ENCODE results near the gene TRMT11. TPM values are rescaled to one million over a fixed set of nuclear protein-coding genes. Genes with fewer than 3 reads are reported as not detected.
A peak's percentile ranks its signal among the peaks of the same experiment; 100 is the strongest.

TRMT11 gene
- polyA plus RNA-seq (2012; ENCODE audit: low read depth, missing spikeins): 18.5 TPM

- TF ChIP-seq TAF1 (IDR thresholded peaks at IDR 0.05; ENCODE audit: low read depth, low read length) (peak; percentile 96), POLR2AphosphoS5 (IDR thresholded peaks at IDR 0.05; ENCODE audit: low read depth, low read length) (peak; percentile 93), POU2F2 (IDR thresholded peaks at IDR 0.05; ENCODE audit: low read depth, low read length) (peak; percentile 25; the same call in 1 of the 2 replicates), POLR2A (IDR thresholded peaks at IDR 0.05; ENCODE audit: low read depth, low read length) (peak; percentile 97), SPI1 (IDR thresholded peaks at IDR 0.05; ENCODE audit: low read depth, low read length) (peak; percentile 13; the same call in 1 of the 2 replicates), PAX5 (IDR thresholded peaks at IDR 0.05; ENCODE audit: insufficient read depth, low read length, severe bottlenecking) (no peak)
- DNase-seq (ENCODE audit: insufficient read length, low spot score) (peak; percentile 67), FAIRE-seq (peak; percentile 90)
These were observed at the start of gene TRMT11 for GRCh38 chr6:125986301-125987025. Gene TRMT11, plus strand, starts transcription at chr6:125986540. Its CDS starts 11 bp downstream, at chr6:125986551.

GRCh38 chr6:125939026-125939425 lies 47.3 kb upstream of the TRMT11 start:
- no peak for TF ChIP-seq POU2F2 (IDR thresholded peaks at IDR 0.05; ENCODE audit: low read depth, low read length)
- no peak for TF ChIP-seq SPI1 (IDR thresholded peaks at IDR 0.05; ENCODE audit: low read depth, low read length)
- no peak for TF ChIP-seq POLR2A (IDR thresholded peaks at IDR 0.05; ENCODE audit: low read depth, low read length)
- TF ChIP-seq PAX5 (IDR thresholded peaks at IDR 0.05; ENCODE audit: insufficient read depth, low read length, severe bottlenecking): no peak
- TF ChIP-seq TAF1 (IDR thresholded peaks at IDR 0.05; ENCODE audit: low read depth, low read length): no peak
- no peak for TF ChIP-seq POLR2AphosphoS5 (IDR thresholded peaks at IDR 0.05; ENCODE audit: low read depth, low read length)
- DNase-seq (ENCODE audit: insufficient read length, low spot score) (no peak), FAIRE-seq (no peak)

- TF ChIP-seq TAF1 (IDR thresholded peaks at IDR 0.05; ENCODE audit: low read depth, low read length) (no peak), POLR2AphosphoS5 (IDR thresholded peaks at IDR 0.05; ENCODE audit: low read depth, low read length) (no peak), POU2F2 (IDR thresholded peaks at IDR 0.05; ENCODE audit: low read depth, low read length) (no peak), POLR2A (IDR thresholded peaks at IDR 0.05; ENCODE audit: low read depth, low read length) (no peak), PAX5 (IDR thresholded peaks at IDR 0.05; ENCODE audit: insufficient read depth, low read length, severe bottlenecking) (no peak), SPI1 (IDR thresholded peaks at IDR 0.05; ENCODE audit: low read depth, low read length) (no peak)
- FAIRE-seq: no peak
- DNase-seq (ENCODE audit: insufficient read length, low spot score): no peak
These were observed 46.5 kb upstream of the TRMT11 start for GRCh38 chr6:125939791-125940190.

- no peak for DNase-seq (ENCODE audit: insufficient read length, low spot score)
- no peak for FAIRE-seq
- no peak for TF ChIP-seq SPI1 (IDR thresholded peaks at IDR 0.05; ENCODE audit: low read depth, low read length)
- no peak for TF ChIP-seq TAF1 (IDR thresholded peaks at IDR 0.05; ENCODE audit: low read depth, low read length)
- TF ChIP-seq PAX5 (IDR thresholded peaks at IDR 0.05; ENCODE audit: insufficient read depth, low read length, severe bottlenecking): no peak
- TF ChIP-seq POLR2AphosphoS5 (IDR thresholded peaks at IDR 0.05; ENCODE audit: low read depth, low read length): no peak
- TF ChIP-seq POLR2A (IDR thresholded peaks at IDR 0.05; ENCODE audit: low read depth, low read length): no peak
- no peak for TF ChIP-seq POU2F2 (IDR thresholded peaks at IDR 0.05; ENCODE audit: low read depth, low read length)
These were observed 45.9 kb upstream of the TRMT11 start for GRCh38 chr6:125940247-125941041.

GRCh38 chr6:125942672-125943527 lies 43.4 kb upstream of the TRMT11 start:
- FAIRE-seq (no peak), DNase-seq (ENCODE audit: insufficient read length, low spot score) (no peak)
- TF ChIP-seq POU2F2 (IDR thresholded peaks at IDR 0.05; ENCODE audit: low read depth, low read length): no peak
- no peak for TF ChIP-seq POLR2A (IDR thresholded peaks at IDR 0.05; ENCODE audit: low read depth, low read length)
- no peak for TF ChIP-seq PAX5 (IDR thresholded peaks at IDR 0.05; ENCODE audit: insufficient read depth, low read length, severe bottlenecking)
- TF ChIP-seq POLR2AphosphoS5 (IDR thresholded peaks at IDR 0.05; ENCODE audit: low read depth, low read length): no peak
- no peak for TF ChIP-seq TAF1 (IDR thresholded peaks at IDR 0.05; ENCODE audit: low read depth, low read length)
- TF ChIP-seq SPI1 (IDR thresholded peaks at IDR 0.05; ENCODE audit: low read depth, low read length): no peak

- FAIRE-seq (no peak), DNase-seq (ENCODE audit: insufficient read length, low spot score) (no peak)
- TF ChIP-seq POLR2A (IDR thresholded peaks at IDR 0.05; ENCODE audit: low read depth, low read length) (no peak), POU2F2 (IDR thresholded peaks at IDR 0.05; ENCODE audit: low read depth, low read length) (no peak), SPI1 (IDR thresholded peaks at IDR 0.05; ENCODE audit: low read depth, low read length) (no peak), PAX5 (IDR thresholded peaks at IDR 0.05; ENCODE audit: insufficient read depth, low read length, severe bottlenecking) (no peak), TAF1 (IDR thresholded peaks at IDR 0.05; ENCODE audit: low read depth, low read length) (no peak), POLR2AphosphoS5 (IDR thresholded peaks at IDR 0.05; ENCODE audit: low read depth, low read length) (no peak)
These were observed 42.6 kb upstream of the TRMT11 start for GRCh38 chr6:125943528-125944433.

- TF ChIP-seq POLR2A (IDR thresholded peaks at IDR 0.05; ENCODE audit: low read depth, low read length) (no peak), TAF1 (IDR thresholded peaks at IDR 0.05; ENCODE audit: low read depth, low read length) (no peak), SPI1 (IDR thresholded peaks at IDR 0.05; ENCODE audit: low read depth, low read length) (0 out of 2 replicates have a peak, but pooled peaks have one; percentile 11)
- FAIRE-seq (no peak), DNase-seq (ENCODE audit: insufficient read length, low spot score) (no peak)
These were observed 41.9 kb upstream of the TRMT11 start for GRCh38 chr6:125944434-125944816.

- TF ChIP-seq SPI1 (IDR thresholded peaks at IDR 0.05; ENCODE audit: low read depth, low read length): no peak
- TF ChIP-seq PAX5 (IDR thresholded peaks at IDR 0.05; ENCODE audit: insufficient read depth, low read length, severe bottlenecking): no peak
- no peak for TF ChIP-seq POLR2A (IDR thresholded peaks at IDR 0.05; ENCODE audit: low read depth, low read length)
- TF ChIP-seq TAF1 (IDR thresholded peaks at IDR 0.05; ENCODE audit: low read depth, low read length): no peak
- no peak for TF ChIP-seq POU2F2 (IDR thresholded peaks at IDR 0.05; ENCODE audit: low read depth, low read length)
- no peak for TF ChIP-seq POLR2AphosphoS5 (IDR thresholded peaks at IDR 0.05; ENCODE audit: low read depth, low read length)
- no peak for DNase-seq (ENCODE audit: insufficient read length, low spot score)
- no peak for FAIRE-seq
These were observed 41.4 kb upstream of the TRMT11 start for GRCh38 chr6:125944896-125945295.

Data from GM12891 (cell line).